Stimulated activated CD8-positive, alpha-beta memory T cell treated with anti-CD3 and anti-CD28 coated beads, Interleukin-4, amount 100 ng/mL, for 4 hours (primary cell): ENCODE results near the gene PPP1R16B.
"Not testable (repeated sequence)": the region's sequence is repeated elsewhere in the genome, so short reads cannot be mapped to it uniquely, and the experiment has no call there.

Experiments used
- DNase-seq, 2 donors: peaks; one replicate each; pipeline ENCODE4 v3.0.0-alpha.2; 2020; ENCODE audit warnings: low read depth in 2 of 2, low spot score in 1 of 2

The PPP1R16B gene

DNA sequence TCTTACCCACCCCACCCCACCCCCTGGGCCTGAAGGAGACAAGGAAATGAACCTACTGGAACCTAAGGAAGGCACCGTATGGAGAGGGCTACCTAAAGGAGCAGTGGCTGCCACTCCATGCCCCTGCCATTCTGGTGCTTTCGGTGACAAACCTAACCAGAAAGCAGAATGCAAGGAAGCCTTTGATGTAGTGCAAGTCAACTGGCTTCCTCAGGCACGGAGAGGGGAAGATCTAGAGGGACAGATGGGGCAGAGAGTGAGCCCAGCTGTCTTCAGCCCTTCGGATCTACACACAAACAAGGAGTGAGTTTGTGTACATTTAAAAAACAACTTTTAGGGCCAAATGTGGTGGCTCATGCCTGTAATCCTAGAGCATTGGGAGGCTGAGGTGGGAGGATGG, 39.5 kb downstream of the PPP1R16B start:
- no peak for DNase-seq

DNA sequence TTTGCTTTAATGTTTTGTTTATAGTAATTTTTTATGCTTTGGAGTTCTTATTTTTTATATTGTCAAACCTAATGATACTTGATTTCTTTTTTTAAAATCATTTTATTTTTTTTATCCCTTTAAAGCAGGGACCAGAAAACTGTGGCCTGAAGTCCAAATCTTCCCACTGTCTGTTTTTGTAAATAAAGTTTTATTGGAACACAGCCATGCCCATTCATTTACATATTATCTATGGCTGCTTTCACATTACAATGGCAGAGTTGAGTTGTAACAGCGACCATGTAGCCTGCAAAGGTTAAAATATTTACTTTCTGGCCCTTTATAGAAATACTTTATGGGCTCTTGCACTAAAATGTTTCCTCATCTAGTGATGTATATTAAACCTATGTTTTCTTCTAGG, 42.3 kb downstream of the PPP1R16B start:
- no peak for DNase-seq

DNA sequence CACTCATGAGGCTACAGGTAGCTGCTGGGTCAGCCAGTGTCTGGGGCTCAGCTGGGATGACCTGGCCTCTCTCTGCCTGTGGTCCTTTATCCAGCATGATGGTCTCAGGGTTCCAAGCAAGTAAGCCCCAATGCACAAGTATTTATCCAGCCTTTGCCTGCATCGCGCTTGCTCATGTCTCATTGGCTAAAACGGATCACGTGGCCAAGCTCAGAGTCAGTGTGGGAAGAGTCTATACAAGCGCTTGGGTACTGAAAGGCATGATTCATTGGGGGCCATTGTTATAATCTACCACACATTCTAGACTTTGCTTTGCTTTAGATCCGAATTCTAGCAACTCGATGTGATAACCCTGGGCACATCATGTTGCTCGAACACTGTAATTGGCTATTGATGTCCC, 48.3 kb downstream of the PPP1R16B start:
- no peak for DNase-seq

DNA sequence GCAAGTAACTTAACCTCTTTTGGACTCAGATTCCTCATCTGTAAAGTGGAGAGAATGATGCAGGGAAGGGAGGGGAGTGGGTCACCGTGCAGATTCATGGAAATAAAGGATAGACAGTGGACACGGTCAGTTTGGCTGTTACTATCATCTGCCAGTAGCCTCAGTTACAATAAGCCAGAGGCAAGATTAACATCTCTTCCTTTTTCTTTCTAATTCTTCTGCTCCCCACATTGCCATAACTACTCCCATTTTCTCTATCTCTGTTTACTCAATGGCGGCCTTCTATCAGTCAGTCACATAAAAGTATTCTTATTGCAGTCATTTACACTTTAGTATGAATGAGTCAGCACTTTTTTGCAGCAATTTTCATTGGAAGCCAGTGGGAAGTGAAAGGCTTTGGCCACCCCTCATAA, 49.2 kb downstream of the PPP1R16B start:
- DNase-seq: no peak

DNA sequence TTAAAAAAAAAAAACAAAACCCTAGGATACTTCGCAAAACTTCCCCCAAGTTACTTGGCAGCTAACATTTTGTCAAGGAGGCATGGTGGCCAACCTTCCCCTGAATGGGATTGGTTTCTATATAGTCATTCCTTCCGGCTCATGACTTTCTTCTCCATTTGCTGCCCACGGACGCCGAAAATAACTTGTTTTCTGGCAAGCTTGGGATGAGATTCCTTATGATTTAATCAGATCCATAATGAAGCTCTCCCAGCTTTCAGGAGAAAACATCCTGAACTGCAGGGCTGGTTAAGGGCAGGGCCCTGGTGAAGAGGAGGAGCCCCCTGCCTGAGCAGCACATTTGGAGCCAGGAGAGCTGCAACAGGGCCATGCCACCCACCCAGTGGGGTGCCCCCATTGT, 49.9 kb downstream of the PPP1R16B start:
- no peak for DNase-seq

DNA sequence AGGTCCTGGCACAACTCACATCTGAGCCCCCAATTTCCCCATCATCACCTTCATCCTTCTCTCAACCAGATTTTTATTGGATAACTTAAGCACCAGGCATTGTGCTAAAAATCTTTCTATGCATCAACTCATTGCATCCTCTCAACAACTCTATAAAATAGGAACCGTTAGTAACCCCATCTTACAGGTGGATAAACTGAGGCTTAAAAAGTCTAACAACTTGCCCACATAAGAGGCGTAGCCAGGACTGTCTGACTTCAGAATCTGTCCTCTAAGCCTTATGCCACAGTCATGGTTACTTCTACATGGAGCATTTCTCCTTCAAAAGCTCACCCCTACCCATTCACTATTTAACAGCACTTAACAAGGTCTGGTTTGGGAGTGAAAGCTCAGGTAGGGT, 51.1 kb downstream of the PPP1R16B start:
- no peak for DNase-seq

DNA sequence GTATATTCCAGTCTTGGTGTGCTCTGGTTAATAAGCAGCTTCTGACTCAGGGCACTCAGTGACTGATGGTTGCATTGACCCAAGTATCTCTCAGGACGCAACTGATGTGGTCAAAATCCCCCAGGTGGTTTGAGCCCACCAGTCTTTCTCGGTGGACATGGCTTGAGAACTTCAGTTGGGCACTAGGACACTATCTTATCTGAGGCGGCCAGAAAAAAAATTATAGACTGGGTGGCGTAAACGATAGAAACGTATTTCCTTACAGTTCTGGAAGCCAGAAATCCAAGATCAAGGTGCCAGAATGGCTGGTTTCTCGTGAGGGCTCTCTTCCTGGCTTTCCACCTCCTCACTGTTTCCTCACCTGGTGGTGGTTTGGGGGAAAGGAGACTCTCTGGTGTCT, 52.2 kb downstream of the PPP1R16B start:
- no peak for DNase-seq

DNA sequence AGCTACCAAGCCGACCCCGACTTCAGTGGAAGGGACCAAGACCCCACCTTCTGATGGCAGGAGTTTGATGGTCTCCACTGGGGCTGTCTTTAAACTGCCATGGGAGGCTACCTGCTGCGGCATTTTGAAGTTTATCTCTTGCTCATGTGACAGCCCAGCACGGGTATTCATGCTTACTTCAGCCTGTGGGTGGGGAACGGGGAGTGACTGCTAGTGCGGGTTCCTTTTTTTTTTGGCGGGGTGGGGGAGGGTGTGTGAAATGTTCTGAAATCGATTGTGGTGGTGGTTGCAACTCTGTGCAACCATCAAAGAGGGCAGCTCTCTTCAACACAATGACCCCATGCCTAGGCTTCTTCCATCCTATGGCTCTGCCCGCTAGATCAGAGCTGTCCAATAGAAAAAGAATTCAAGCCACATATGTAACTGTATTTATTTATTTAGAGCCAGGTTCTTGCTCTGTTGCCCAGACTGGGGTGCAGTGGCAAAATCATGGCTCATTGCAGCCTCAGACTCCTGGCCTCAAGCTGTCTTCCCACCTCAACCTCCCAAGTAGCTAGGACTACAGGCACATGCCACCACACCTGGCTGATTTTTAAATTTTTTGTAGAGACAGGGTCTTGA, 53.7 kb downstream of the PPP1R16B start:
- DNase-seq: no peak

DNA sequence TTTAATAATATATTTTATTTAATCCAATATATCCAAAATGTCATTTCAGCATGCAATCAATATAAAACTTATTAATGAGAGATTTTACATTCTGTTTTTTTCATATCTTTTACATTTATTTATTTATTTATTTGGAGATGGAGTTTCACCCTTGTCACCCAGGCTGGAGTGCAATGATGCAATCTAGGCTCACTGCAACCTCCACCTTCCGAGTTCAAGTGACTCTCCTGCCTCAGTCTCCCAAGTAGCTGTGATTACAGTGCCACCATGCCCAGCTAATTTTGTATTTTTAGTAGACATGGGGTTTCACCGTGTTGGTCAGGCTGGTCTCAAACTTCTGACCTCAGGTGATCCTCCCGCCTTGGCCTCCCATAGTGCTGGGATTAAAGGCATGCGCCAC, 54.4 kb downstream of the PPP1R16B start:
- not testable (repeated sequence) for DNase-seq

DNA sequence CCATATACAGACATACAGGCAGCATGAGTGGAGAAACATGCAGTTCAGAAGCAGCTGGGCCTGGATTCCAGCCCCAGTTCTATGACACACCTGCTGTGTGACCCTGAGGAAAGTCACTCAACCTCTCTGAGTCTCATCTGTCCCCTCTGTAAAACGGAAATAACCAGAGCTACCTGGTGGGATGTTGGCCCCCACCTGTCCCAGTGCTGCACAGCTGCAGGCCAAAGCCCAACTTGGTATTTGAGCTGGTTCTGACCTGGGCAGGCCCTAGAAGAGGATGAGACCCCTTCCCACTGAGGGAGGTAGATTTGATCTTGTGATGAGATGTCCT, 55.5 kb downstream of the PPP1R16B start:
- DNase-seq: no peak

DNA sequence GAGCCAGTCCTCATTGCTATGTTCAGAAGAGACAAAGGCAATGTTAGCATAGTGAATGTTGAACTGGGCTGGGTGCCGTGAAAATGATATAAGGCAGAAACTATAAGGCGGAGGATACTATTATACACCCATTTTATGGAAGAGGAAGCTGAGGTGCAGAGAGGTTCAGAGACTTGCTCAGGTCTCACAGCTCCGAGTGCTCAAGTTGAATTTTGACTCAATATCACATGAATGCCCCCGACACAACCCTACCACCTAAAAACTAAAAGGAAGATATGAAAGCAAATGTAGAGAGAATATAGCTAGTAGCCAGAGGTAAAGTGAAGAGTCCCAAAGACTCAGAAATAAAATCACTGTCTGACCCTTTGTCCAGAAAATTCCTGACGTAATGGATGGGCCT, 56.7 kb downstream of the PPP1R16B start:
- no peak for DNase-seq

DNA sequence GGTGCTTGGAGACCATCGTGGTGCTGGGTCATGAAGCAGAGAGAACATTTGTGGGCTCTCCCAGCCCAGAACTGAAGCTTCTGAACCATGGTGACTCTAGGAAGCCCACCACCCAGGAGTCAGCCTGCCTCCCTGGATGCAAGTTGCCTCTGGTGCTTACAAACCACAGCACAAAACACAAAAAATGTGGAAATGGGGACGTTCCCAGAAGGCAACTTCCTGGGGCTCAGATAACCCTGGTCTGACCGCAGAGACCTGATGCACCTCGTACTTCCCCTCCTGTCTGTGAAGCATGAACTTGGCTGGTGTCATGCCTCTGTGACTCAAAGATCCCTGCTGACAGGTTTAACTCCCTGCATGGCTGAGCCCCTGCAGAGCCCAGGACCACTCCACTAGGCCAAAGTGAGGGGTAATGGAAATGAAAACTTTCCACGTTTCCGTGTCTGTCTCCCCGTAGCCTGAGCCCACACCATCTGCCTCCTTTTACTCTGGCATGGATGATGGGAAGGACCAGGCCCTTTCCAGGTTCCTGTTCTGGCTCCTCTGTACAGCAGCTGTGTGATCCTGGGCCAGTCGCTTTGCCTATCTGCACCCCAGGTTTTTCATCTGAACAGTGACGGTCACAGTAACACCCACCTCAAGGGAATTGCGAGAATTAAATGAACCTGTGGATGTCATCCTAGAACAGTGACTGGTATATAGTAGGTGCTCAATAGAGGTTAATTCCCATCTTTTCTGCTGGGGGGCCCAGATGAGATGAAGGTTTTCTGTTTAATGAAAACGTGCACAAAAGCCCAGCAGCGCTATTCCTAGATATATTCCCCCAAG, 57.7 kb downstream of the PPP1R16B start:
- peak in 1 of 2 donors; percentile 53 for DNase-seq

DNA sequence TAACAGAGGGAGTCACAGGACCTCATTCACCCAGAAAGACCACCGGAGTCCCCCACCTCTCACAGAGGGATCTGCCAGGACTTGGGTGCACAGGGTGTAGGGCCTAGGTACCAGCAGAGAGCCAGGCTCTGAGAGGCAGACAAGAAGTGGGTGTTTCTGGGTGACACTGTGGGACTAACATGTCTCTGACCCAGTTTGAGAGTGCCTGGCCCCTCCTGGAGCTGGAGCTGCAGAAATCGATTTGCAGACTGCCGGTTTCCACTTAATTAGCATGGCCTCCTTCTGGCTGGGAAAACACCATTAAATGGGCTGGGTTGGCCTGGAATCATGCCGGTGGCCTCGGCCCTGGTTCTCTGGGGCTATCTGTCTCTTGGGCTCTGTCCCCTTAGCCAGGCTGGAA, 59.2 kb downstream of the PPP1R16B start:
- DNase-seq: no peak

DNA sequence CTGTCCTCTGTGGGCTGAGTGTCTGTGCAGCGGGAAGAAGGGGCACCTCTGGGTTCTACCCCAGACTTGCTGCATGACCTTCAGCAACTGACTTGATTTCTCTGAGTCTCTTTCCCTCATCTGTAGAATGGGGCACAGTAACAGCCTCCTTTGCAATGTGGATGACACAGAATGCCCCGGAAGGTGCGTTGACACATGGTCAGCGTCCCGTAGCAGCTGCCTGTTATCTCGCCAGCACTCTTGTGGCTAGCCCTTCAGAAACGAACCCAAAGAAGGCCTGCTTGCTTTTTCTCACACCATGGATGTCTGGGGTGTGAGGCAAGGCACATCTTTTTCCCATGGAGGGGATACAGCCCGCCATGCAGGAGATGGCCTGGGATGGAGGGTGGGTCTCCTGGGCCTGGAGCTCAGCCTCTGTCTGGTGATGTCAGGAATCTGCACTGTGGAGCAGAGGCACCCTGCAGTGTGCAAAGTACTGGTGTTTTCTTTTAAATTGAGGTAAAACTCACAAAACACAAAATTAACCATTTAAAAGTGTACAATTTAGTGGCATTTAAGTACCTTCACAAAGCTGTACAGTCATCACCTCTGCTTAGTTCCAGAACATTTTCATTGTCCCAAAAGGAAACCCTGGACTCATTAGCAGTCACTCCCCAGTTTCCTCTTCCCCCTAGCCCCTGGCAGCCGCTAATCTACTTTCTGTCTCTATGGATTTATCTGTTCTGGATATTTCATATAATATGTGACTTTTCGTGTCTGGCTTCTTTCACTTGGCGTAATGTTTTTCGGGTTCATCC, 61.0 kb downstream of the PPP1R16B start:
- no peak for DNase-seq

DNA sequence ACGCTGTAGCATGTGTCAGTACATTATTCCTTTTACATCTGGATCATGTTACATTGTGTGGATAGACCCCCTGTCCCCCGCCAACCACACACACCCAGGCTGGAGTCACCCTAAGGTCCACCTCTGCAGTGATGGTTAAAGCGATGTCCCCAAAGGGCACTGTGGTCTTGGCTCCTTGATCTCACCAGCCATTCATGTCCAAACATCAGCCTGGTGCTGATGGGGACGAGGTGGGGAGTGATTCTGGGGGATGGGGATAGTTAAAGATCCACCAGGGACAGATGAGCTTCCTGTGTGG, 61.5 kb downstream of the PPP1R16B start:
- no peak for DNase-seq

DNA sequence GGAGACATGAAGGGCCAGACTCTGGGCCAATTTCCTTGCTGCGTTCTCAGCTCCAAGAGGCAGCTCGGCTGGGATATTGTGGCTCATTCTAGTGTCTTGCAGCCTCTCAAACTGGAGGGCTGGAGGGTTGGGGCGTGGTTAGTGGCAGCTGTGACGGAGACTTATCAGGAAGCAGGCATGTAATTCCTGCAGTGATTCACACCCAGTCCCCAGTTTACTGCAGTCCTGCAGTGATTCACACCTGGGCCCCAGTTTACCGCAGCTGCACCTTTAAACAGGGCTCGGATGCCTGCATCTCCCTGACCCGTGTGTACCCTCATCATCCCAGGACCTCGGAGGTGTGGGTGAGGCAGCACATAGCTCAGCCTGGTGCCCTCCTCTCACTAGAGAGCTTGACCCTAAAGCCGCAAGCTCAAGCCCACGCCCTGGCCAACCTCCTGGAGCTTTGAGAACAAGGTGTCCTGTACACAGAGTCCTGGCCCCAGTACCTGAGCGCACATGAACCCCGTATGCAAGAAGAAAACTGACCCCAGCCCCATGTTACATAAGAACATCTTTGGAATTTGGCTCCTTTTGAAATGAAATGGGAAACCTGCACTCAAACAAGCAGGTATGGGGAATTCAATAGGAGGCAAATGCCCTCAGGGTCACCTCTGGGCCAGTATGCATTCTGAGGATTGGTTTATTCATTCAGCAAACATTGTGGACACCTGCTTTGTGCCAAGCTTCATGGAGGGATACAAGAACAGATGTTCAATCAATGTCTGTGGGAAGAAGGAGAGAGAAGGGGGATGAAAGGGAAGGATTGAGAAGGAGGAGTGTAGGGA, 65.4 kb downstream of the PPP1R16B start:
- no peak for DNase-seq

DNA sequence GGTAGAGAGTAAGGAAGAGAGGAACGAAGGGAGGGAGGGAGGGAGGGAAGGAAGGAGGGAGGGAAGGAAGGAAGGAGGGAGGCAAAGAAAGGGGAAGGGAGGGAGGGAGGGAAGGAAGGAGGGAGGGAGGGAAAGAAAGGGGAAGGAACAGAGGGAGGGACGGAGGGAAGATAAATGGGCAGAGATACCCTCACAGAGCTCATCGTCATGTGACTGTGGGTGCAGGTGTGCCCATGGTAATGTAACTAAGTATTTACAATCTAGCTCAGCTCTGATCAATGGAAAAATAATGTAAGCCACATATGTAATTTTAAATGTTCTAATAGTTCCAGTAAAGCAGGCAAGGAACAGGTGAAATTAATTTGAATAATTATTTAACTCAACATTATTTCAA, 66.1 kb downstream of the PPP1R16B start:
- no peak for DNase-seq

DNA sequence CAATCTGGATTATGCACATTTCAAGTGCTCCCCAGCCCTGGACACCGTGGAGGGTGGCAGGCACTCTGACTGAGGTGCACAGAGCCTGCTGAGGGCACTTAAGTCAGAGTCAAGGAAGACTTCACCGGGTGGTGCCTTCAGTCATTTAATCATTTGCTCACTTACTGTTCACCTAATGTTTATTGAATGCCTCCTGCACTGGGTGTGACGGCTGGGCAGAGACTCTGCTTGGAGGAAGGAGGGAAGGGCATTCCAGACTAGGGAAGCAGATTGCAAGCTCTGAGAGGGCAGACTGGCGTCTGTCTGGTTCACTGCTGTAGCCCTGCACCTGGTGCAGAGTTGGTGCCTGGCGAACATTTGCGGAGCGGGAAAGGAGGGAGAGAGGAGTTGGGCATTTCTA, 66.5 kb downstream of the PPP1R16B start:
- no peak for DNase-seq

DNA sequence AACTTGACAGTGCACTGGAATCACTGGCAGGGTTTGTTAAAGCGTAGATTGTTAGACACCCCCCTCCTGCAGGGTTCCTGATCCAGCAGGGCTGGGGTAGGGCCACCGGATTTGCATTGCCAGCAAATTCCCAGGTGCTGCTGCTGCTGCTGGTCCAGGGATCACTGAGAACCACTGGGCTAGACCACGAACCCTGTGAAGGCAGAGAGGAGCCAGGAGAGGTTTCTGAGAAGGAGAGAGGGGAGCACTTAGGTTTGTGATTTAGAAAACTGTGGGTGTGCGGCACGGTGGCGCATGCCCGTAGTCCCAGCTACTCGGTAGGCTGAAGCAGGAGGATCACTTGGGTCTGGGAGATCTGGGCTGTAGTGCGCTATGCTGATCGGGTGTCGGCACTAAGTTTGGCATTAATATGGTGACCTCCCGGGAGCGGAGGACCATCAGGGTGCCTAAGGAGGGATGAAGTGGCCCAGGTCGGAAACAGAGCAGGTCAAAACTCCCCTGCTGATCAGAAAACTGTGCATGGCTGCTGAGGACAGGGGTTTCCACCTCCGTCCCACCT, 67.1 kb downstream of the PPP1R16B start:
- DNase-seq: no peak

DNA sequence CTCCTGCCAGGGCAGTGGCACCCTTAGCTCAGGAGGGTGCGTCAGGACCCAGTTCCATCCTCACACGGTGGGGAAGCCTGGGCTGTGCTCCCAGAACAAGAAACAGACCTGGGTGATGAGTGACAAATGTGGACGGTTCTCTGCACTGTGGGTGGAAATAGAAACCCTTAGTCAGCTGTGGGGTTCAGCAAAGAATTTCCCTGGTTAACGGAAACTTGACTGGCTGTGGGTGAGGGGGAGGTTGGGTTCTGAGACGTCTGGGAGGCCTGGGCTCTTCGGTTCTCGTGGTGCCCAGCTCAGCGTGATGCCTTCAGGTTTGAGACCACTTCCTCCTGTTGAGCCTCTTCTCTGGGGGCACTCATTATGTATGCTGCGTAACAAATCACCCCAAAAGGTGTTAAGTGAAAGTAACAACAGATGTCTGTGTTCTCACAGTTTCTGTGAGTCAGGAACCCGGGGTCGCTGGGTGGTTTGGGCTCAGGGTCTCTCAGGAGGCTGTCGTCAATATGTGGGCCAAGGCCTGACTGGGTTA, 67.6 kb downstream of the PPP1R16B start:
- DNase-seq: peak; percentile 63 to 86
